SK-N-SH treated with all-trans-retinoic acid at 6 μM for 48 hours (cell line): Measurements from ENCODE around the gene C3orf18.

ENCODE experiments used
- ATAC-seq: fragments of 200-7000 bp; cut with Tn5 transposase; 3 replicates; pipeline ENCODE4 v1.9.1; 2020; ENCODE audit warnings: mild to moderate bottlenecking, moderate library complexity
- ARNTL ChIP-seq: fragments of 450-650 bp; formaldehyde crosslinking; IDR thresholded peaks from 2 replicates; pipeline ENCODE4 v1.5.0; 2020; ENCODE audit warnings: low read depth, mild to moderate bottlenecking, moderate library complexity, borderline replicate concordance
- BACH2 ChIP-seq: fragments of 250-450 bp; sonication (Bioruptor Pico); IDR thresholded peaks from 2 replicates; pipeline ENCODE4 v1.9.0; 2021; ENCODE audit warnings: mild to moderate bottlenecking, borderline replicate concordance
- CSDC2 ChIP-seq: fragments of 250-450 bp; sonication (Bioruptor Pico); IDR thresholded peaks from 2 replicates; pipeline ENCODE4 v1.5.0; 2020; ENCODE audit warnings: mild to moderate bottlenecking, moderate library complexity
- CSRNP3 ChIP-seq: fragments of 250-450 bp; sonication (Bioruptor Pico); IDR thresholded peaks from 2 replicates; pipeline ENCODE4 v1.5.1; 2021; ENCODE audit warnings: mild to moderate bottlenecking, moderate library complexity
- ISL1 ChIP-seq: fragments of 250-450 bp; sonication (Bioruptor Pico); IDR thresholded peaks from 2 replicates; pipeline ENCODE4 v2.1.2; 2022; ENCODE audit warnings: mild to moderate bottlenecking, moderate library complexity
- PATZ1 ChIP-seq: fragments of 250-450 bp; sonication (Bioruptor Pico); IDR thresholded peaks from 2 replicates; pipeline ENCODE4 v1.8.0; 2020; ENCODE audit warnings: mild to moderate bottlenecking, moderate library complexity, borderline replicate concordance
- POU6F1 ChIP-seq: fragments of 250-450 bp; sonication (Bioruptor Pico); IDR thresholded peaks from 2 replicates; pipeline ENCODE4 v1.8.0; 2021; ENCODE audit warnings: low read depth, mild to moderate bottlenecking, moderate library complexity, borderline replicate concordance
- SNAI2 ChIP-seq: fragments of 250-450 bp; sonication (Bioruptor Pico); IDR thresholded peaks from 2 replicates; pipeline ENCODE4 v1.5.0; 2020; ENCODE audit warnings: mild to moderate bottlenecking, moderate library complexity
- TCF4 ChIP-seq: fragments of 250-450 bp; sonication (Bioruptor Pico); IDR thresholded peaks from 2 replicates; pipeline ENCODE4 v1.8.0; 2021; ENCODE audit warnings: mild to moderate bottlenecking, moderate library complexity, borderline replicate concordance
- TOX ChIP-seq: fragments of 250-450 bp; sonication (Bioruptor Pico); IDR thresholded peaks from 2 replicates; pipeline ENCODE4 v1.8.0; 2021; ENCODE audit warnings: mild to moderate bottlenecking, moderate library complexity, borderline replicate concordance
- TSHZ2 ChIP-seq: fragments of 250-450 bp; sonication (Bioruptor Pico); IDR thresholded peaks from 2 replicates; pipeline ENCODE4 v1.5.0; 2020; ENCODE audit warnings: mild to moderate bottlenecking, moderate library complexity
- ZC3H10 ChIP-seq: fragments of 250-450 bp; sonication (Bioruptor Pico); IDR thresholded peaks from 2 replicates; pipeline ENCODE4 v1.5.1; 2021; ENCODE audit warnings: mild to moderate bottlenecking, moderate library complexity
- ZFP30 ChIP-seq: fragments of 450-650 bp; formaldehyde crosslinking; IDR thresholded peaks from 2 replicates; pipeline ENCODE4 v1.5.0; 2022; ENCODE audit warnings: mild to moderate bottlenecking, moderate library complexity
- ZNF8 ChIP-seq: fragments of 450-650 bp; formaldehyde crosslinking; IDR thresholded peaks from 2 replicates; pipeline ENCODE4 v1.5.0; 2020; ENCODE audit warnings: mild to moderate bottlenecking, moderate library complexity

The C3orf18 gene

GRCh38 chr3:50587373-50587772, 19.8 kb upstream of the C3orf18 start:
- no peak for TF ChIP-seq ZC3H10 (CRISPR knock-in tag)
- TF ChIP-seq POU6F1 (CRISPR knock-in tag), result no peak
- no peak for TF ChIP-seq SNAI2 (CRISPR knock-in tag)
- TF ChIP-seq ISL1 (CRISPR knock-in tag), result no peak
- TF ChIP-seq TCF4 (CRISPR knock-in tag), result no peak
- TF ChIP-seq TOX (CRISPR knock-in tag), result no peak
- TF ChIP-seq BACH2 (CRISPR knock-in tag), result no peak
- no peak for TF ChIP-seq TSHZ2
- ATAC-seq, result peak; percentile 21; the same call in 2 of the 3 replicates

- no peak for ATAC-seq
- no peak for TF ChIP-seq ZFP30 (CRISPR knock-in tag)
Observed at GRCh38 chr3:50586763-50587070, 19.2 kb upstream of the C3orf18 start.

GRCh38 chr3:50585919-50586762, 18.6 kb upstream of the C3orf18 start:
- no peak for TF ChIP-seq ARNTL (CRISPR knock-in tag)
- TF ChIP-seq CSRNP3 (CRISPR knock-in tag), result no peak
- no peak for ATAC-seq

- ATAC-seq, result no peak
- TF ChIP-seq POU6F1 (CRISPR knock-in tag), result no peak
- no peak for TF ChIP-seq ZNF8
- TF ChIP-seq ZFP30 (CRISPR knock-in tag), result no peak
Observed at GRCh38 chr3:50584391-50584790, 16.8 kb upstream of the C3orf18 start.

GRCh38 chr3:50583897-50584296, 16.4 kb upstream of the C3orf18 start:
- TF ChIP-seq CSDC2 (CRISPR knock-in tag), result no peak
- no peak for TF ChIP-seq BACH2 (CRISPR knock-in tag)
- no peak for TF ChIP-seq TOX (CRISPR knock-in tag)
- TF ChIP-seq SNAI2 (CRISPR knock-in tag), result no peak
- no peak for TF ChIP-seq PATZ1 (CRISPR knock-in tag)
- TF ChIP-seq POU6F1 (CRISPR knock-in tag), result no peak
- no peak for TF ChIP-seq ISL1 (CRISPR knock-in tag)
- TF ChIP-seq, all 23 proteins: peak for 0
- no peak for ATAC-seq
